ENCODE measurements around the gene DRD4. TPM values are rescaled to one million over a fixed set of nuclear protein-coding genes. Genes with fewer than 3 reads are reported as not detected.

Gene DRD4
- total RNA-seq, 4 donors from 2014 or later, result not detected

DNA sequence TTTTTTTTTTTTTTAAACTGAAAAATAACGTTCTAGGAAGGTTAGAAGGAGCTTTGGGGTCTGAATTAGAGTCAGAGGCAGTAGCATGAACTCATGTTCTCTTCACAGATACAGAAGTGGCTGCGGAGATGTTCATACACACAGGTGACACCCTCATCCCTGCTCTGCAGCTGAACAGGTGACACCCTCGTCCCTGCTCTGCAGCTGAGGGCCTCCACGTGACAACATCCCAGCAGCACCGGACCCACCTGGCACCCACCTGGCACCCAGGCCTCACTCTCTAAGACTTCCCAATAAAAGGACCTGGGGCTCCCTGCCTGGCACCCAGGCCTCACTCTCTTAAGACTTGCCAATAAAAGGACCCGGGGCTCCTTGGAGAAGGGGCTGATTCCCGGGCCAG is 19.8 kb downstream of the DRD4 start:
- Histone ChIP-seq H3K27ac (no peak overlapping the region), H3K4me1 (no peaks in the 10 kb centered on the region), H3K36me3 (peaks cover 0 to 5% of the 10 kb centered on the region in 2 donors), H3K27me3 (no peaks in the 10 kb centered on the region), H3K9me3 (no peaks in the 10 kb centered on the region), H3K4me3 (no peak overlapping the region)
- intact Hi-C loops (cut with DNase I; ENCODE audit: low total_unique reads), result no loop called here
- TF ChIP-seq POLR2A (IDR thresholded peaks at IDR 0.05), result no peak
- TF ChIP-seq, protein P1, sequence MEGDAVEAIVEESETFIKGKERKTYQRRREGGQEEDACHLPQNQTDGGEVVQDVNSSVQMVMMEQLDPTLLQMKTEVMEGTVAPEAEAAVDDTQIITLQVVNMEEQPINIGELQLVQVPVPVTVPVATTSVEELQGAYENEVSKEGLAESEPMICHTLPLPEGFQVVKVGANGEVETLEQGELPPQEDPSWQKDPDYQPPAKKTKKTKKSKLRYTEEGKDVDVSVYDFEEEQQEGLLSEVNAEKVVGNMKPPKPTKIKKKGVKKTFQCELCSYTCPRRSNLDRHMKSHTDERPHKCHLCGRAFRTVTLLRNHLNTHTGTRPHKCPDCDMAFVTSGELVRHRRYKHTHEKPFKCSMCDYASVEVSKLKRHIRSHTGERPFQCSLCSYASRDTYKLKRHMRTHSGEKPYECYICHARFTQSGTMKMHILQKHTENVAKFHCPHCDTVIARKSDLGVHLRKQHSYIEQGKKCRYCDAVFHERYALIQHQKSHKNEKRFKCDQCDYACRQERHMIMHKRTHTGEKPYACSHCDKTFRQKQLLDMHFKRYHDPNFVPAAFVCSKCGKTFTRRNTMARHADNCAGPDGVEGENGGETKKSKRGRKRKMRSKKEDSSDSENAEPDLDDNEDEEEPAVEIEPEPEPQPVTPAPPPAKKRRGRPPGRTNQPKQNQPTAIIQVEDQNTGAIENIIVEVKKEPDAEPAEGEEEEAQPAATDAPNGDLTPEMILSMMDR (IDR thresholded peaks at IDR 0.05 in 4 of 5, conservative IDR thresholded peaks at IDR 0.05 in 1 of 5), result no peak
- DNase-seq (no peak), ATAC-seq (no peak)
- in situ Hi-C loops (cut with MboI; ENCODE audit: low sequenced_read_pairs in 4 of 4), result no loop called here

DNA sequence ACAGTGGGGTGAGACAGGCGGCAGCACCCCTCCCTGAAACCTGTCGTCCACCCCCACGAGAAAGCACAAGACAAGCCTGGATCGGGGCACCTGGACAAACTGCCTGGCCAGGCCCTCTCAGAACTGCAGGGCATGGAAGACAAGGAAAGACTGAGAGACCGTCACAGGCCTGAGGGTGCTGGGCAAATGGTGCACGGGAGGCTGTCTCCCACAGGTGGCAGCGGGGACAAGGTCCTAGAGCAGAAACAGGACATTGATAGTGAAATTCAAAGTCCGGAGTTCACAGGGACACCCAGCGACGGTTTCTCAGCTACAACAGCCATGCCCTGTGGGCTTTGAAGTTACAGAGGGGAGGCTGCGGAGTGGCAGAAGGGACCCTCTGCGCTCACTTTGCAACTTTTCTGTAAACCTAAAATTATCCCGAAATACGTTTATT is 20.6 kb downstream of the DRD4 start:
- intact Hi-C loops (cut with DNase I; ENCODE audit: low total_unique reads) (no loop called here), in situ Hi-C loops (cut with MboI; ENCODE audit: low sequenced_read_pairs in 4 of 4) (no loop called here)
- Histone ChIP-seq H3K36me3 (peaks cover 0 to 5% of the 10 kb centered on the region in 2 donors), H3K4me3 (no peak overlapping the region), H3K9me3 (no peaks in the 10 kb centered on the region), H3K4me1 (no peaks in the 10 kb centered on the region), H3K27me3 (no peaks in the 10 kb centered on the region), H3K27ac (no peak overlapping the region)
- TF ChIP-seq, protein P1 (IDR thresholded peaks at IDR 0.05 in 4 of 5, conservative IDR thresholded peaks at IDR 0.05 in 1 of 5), result no peak
- no peak for ATAC-seq
- DNase-seq, result no peak

DNA sequence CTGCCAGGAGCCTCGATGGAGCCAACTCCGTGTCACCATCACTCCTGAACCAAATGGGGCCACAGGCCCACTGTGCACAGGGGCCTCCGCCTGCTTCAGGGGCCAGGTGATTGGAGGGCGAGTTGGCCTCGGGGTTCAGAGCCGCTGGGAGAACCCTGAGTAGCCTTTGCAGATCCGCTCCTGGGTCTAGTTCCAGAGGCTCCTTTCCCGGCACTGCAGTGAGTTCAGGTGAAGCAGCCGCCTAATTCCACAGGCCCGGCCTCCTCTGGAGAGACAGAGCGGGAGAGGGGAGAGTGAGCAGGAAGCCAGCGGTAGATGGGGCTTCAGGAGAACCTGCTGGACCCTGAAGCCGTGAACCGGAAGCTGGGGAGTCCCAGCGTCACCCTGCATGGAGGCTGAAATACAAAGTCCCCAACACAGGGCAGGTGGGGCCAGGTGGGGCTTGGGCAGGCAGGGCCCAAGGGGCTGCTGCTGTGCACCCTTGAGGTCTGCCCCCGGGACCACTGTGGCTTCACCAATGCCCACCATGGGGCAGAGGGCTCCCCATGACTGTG is 22.5 kb downstream of the DRD4 start:
- intact Hi-C loops (cut with DNase I; ENCODE audit: low total_unique reads), result loop anchor here (5.0 kb wide), 1 partner anchor 138 kb away; the partner anchor contains the start of gene SLC25A22
- H3K36me3 ChIP-seq, result peaks cover 0 to 5% of the 10 kb centered on the region in 2 donors
- no peaks in the 10 kb centered on the region for H3K27me3 ChIP-seq
- ATAC-seq (no peak), DNase-seq (no peak)
- H3K27ac ChIP-seq, result no peak overlapping the region
- no peak overlapping the region for H3K4me3 ChIP-seq
- in situ Hi-C loops (cut with MboI; ENCODE audit: low sequenced_read_pairs in 4 of 4), result no loop called here
- H3K9me3 ChIP-seq, result no peaks in the 10 kb centered on the region
- TF ChIP-seq POLR2A (IDR thresholded peaks at IDR 0.05), result no peak
- TF ChIP-seq, protein P1 (IDR thresholded peaks at IDR 0.05 in 4 of 5, conservative IDR thresholded peaks at IDR 0.05 in 1 of 5), result no peak
- H3K4me1 ChIP-seq, result no peaks in the 10 kb centered on the region

DNA sequence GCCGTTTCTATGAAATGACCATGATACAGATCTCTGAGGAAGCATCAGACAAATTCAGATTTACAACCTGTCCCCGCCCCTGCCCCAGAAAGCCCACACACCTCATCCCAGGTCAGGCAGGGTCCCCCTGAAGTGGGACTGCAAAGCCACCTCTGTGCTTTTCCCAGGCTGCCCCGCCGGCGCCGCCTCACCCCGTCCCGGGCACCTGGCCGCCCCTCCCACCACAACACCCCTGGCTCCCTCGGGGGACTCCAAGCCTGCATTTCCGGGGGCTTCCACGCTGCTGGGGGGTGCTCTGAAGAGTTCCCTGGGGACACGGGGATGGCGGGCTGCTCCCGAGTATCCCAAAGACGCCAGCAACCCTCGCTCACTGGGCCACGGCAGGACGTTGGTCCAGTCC is 23.2 kb downstream of the DRD4 start:
- H3K4me3 ChIP-seq, result no peak overlapping the region
- peaks cover 0 to 5% of the 10 kb centered on the region in 2 donors for H3K36me3 ChIP-seq
- no peak for ATAC-seq
- H3K27me3 ChIP-seq, result no peaks in the 10 kb centered on the region
- in situ Hi-C loops (cut with MboI; ENCODE audit: low sequenced_read_pairs in 4 of 4), result no loop called here
- TF ChIP-seq, protein P1 (IDR thresholded peaks at IDR 0.05 in 4 of 5, conservative IDR thresholded peaks at IDR 0.05 in 1 of 5), result no peak
- TF ChIP-seq POLR2A (IDR thresholded peaks at IDR 0.05), result no peak
- H3K4me1 ChIP-seq, result peaks cover 1 to 2% of the 10 kb centered on the region in 2 donors
- H3K27ac ChIP-seq, result no peak overlapping the region
- intact Hi-C loops (cut with DNase I; ENCODE audit: low total_unique reads), result loop anchor here (5.0 kb wide), 1 partner anchor 137 kb away; the partner anchor contains the start of gene SLC25A22
- no peak for DNase-seq
- no peaks in the 10 kb centered on the region for H3K9me3 ChIP-seq
